Smooth muscle cell (in vitro differentiated cells): Measurements from ENCODE around the gene C20orf144. TPM values are rescaled to one million over a fixed set of nuclear protein-coding genes. Genes with fewer than 3 reads are reported as not detected.

Experiments used
- DNase-seq: peaks from one replicate; lab custom pipeline; 2025; ENCODE audit not compliant: unreplicated experiment; lab: John Stamatoyannopoulos, UW
- H2AFZ ChIP-seq: fragments of 200-600 bp; sonication (generic); 2 replicates; pipeline ENCODE4 v1.6.0; 2016; ENCODE audit warnings: antibody characterized with exemption, low read depth, mild to moderate bottlenecking
- H3F3A ChIP-seq: fragments of 200-600 bp; sonication (generic); 2 replicates; pipeline ENCODE4 v1.6.0; 2017; ENCODE audit warnings: antibody characterized with exemption, low read depth
- H3K27ac ChIP-seq: fragments of 200-600 bp; sonication (generic); 2 replicates; pipeline ENCODE4 v1.5.1; 2016; ENCODE audit warnings: low read depth, mild to moderate bottlenecking
- H3K27me3 ChIP-seq: fragments of 200-600 bp; sonication (generic); 2 replicates; pipeline ENCODE4 v1.6.1; 2016; ENCODE audit warnings: low read depth, mild to moderate bottlenecking
- H3K36me3 ChIP-seq: fragments of 200-600 bp; sonication (generic); 2 replicates; pipeline ENCODE4 v1.5.1; 2016; ENCODE audit warnings: low read depth
- H3K4me1 ChIP-seq: fragments of 200-600 bp; sonication (generic); 2 replicates; pipeline ENCODE4 v1.5.1; 2016; ENCODE audit warnings: low read depth
- H3K4me2 ChIP-seq: fragments of 200-600 bp; sonication (generic); 2 replicates; pipeline ENCODE4 v1.6.0; 2016; ENCODE audit warnings: mild to moderate bottlenecking
- H3K4me3 ChIP-seq: fragments of 200-600 bp; sonication (generic); 2 replicates; pipeline ENCODE4 v1.5.1; 2016; ENCODE audit warnings: mild to moderate bottlenecking
- H3K79me2 ChIP-seq: fragments of 200-600 bp; sonication (generic); 2 replicates; pipeline ENCODE4 v1.6.0; 2016; ENCODE audit warnings: low read depth, mild to moderate bottlenecking
- H3K9ac ChIP-seq: fragments of 200-600 bp; sonication (generic); 2 replicates; pipeline ENCODE4 v1.6.0; 2016; ENCODE audit warnings: low read depth
- H3K9me3 ChIP-seq: fragments of 200-600 bp; sonication (generic); replicated peaks from 2 replicates; pipeline ENCODE4 v1.5.1; 2016; ENCODE audit warnings: low read depth
- H4K20me1 ChIP-seq: fragments of 200-600 bp; sonication (generic); 2 replicates; pipeline ENCODE4 v1.6.0; 2016; ENCODE audit warnings: low read depth
- CTCF ChIP-seq: fragments of 200-600 bp; sonication (generic); IDR thresholded peaks from 2 replicates; pipeline ENCODE4 v1.5.1; 2017; ENCODE audit warnings: borderline replicate concordance, mild to moderate bottlenecking, antibody characterized with exemption; ENCODE audit not compliant: insufficient read depth, poor library complexity, severe bottlenecking
- WGBS: methylation state at CpG from one replicate; pipeline ENCODE4 v1.1.7; 2016; ENCODE audit warnings: low lambda C conversion rate; 5-methylcytosine and 5-hydroxymethylcytosine counted together
- polyA plus RNA-seq: library from polyadenylated mRNA; unstranded; fragments of >200 nt; fragmentation: Nextera tagmentation; extraction: Ambion mirVana; gene quantifications from 2 replicates; pipeline ENCODE4 v1.2.1, GENCODE V29; 2016
- total RNA-seq: library from RNA; depleted of rRNA; stranded (reverse); fragments of >200 nt; gene quantifications from 2 replicates; pipeline ENCODE4 v1.2.3, GENCODE V29; 2014

The C20orf144 gene
- total RNA-seq, result 0.09 and 1.1 TPM in 2 replicates
- polyA plus RNA-seq, result 0.57 and 0.73 TPM in 2 replicates

- H3K9ac ChIP-seq, result peak within 1 kb of the TSS; percentile 66
- peak within 1 kb of the TSS; percentile 56 for H2AFZ ChIP-seq
- H3K4me2 ChIP-seq, result peak within 1 kb of the TSS; percentile 96
- DNase-seq, result no peak
- H3K36me3 ChIP-seq, result peaks cover 6% of the 10 kb centered on the region
- H3K4me3 ChIP-seq, result peak within 1 kb of the TSS; percentile 75
- TF ChIP-seq CTCF, result no peak
- H3K9me3 ChIP-seq, result no peaks in the 10 kb centered on the region
- 95% methylated on average over 10 of the region's 10 CpGs for WGBS
- H3K27me3 ChIP-seq, result no peaks in the 10 kb centered on the region
- H3K27ac ChIP-seq, result peak within 1 kb of the TSS; percentile 63
- peaks cover 12% of the 10 kb centered on the region for H3F3A ChIP-seq
- peaks cover 6% of the 10 kb centered on the region for H3K4me1 ChIP-seq
- H3K79me2 ChIP-seq, result peaks cover 5% of the 10 kb centered on the region
- H4K20me1 ChIP-seq, result no peaks in the 10 kb centered on the region
These were observed at the start of gene C20orf144 for GRCh38 chr20:33662172-33662571. C20orf144 (plus strand) TSS chr20:33662327; CDS start chr20:33662346, 19 bp downstream.

GRCh38 chr20:33621717-33622400, 40.3 kb upstream of the C20orf144 start:
- Histone ChIP-seq H3F3A (no peaks in the 10 kb centered on the region), H2AFZ (no peak overlapping the region), H4K20me1 (peaks cover 8% of the 10 kb centered on the region), H3K9ac (no peak overlapping the region), H3K27ac (no peak overlapping the region), H3K9me3 (no peaks in the 10 kb centered on the region), H3K4me2 (no peak overlapping the region), H3K4me1 (no peaks in the 10 kb centered on the region), H3K4me3 (no peak overlapping the region), H3K36me3 (peaks cover 20% of the 10 kb centered on the region), H3K27me3 (no peaks in the 10 kb centered on the region), H3K79me2 (no peaks in the 10 kb centered on the region)
- DNase-seq, result no peak
- 97% methylated on average over 4 of the region's 4 CpGs for WGBS
- TF ChIP-seq CTCF, result no peak

GRCh38 chr20:33622705-33623365, 39.3 kb upstream of the C20orf144 start:
- Histone ChIP-seq H3F3A (no peaks in the 10 kb centered on the region), H2AFZ (no peak overlapping the region), H3K9ac (no peak overlapping the region), H3K36me3 (peaks cover 26% of the 10 kb centered on the region), H3K27me3 (no peaks in the 10 kb centered on the region), H3K4me2 (no peak overlapping the region), H3K4me3 (no peak overlapping the region), H4K20me1 (peaks cover 8% of the 10 kb centered on the region), H3K4me1 (no peaks in the 10 kb centered on the region), H3K9me3 (no peaks in the 10 kb centered on the region), H3K79me2 (no peaks in the 10 kb centered on the region), H3K27ac (no peak overlapping the region)
- 96% methylated on average over 10 of the region's 10 CpGs for WGBS
- TF ChIP-seq CTCF, result no peak
- no peak for DNase-seq
